Mucosa of stomach (tissue), 1 donor: ENCODE measurements around the gene OGG1.
A peak's percentile ranks its signal among the peaks of the same experiment; 100 is the strongest.

Experiments
- H3K27me3 ChIP-seq: one replicate; pipeline ENCODE4 v1.7.0; 2013; ENCODE audit warnings: mild to moderate bottlenecking, low read length; ENCODE audit not compliant: control insufficient read depth, insufficient read depth
- H3K36me3 ChIP-seq: one replicate; pipeline ENCODE4 v1.7.0; 2013; ENCODE audit warnings: low read length; ENCODE audit not compliant: control insufficient read depth, insufficient read depth
- H3K4me1 ChIP-seq: one replicate; pipeline ENCODE4 v1.7.0; 2013; ENCODE audit warnings: mild to moderate bottlenecking, low read length; ENCODE audit not compliant: control insufficient read depth, insufficient read depth
- H3K4me3 ChIP-seq: one replicate; pipeline ENCODE4 v1.7.0; 2013; ENCODE audit warnings: low read length
- H3K9ac ChIP-seq: one replicate; pipeline ENCODE4 v1.7.0; 2013; ENCODE audit warnings: mild to moderate bottlenecking, low read length, moderate library complexity
- H3K9me3 ChIP-seq: one replicate; pipeline ENCODE4 v1.7.0; 2013; ENCODE audit warnings: mild to moderate bottlenecking, low read length, moderate library complexity; ENCODE audit not compliant: control insufficient read depth
- donor health status: Pancreatic carcinoma.

Gene OGG1

DNA sequence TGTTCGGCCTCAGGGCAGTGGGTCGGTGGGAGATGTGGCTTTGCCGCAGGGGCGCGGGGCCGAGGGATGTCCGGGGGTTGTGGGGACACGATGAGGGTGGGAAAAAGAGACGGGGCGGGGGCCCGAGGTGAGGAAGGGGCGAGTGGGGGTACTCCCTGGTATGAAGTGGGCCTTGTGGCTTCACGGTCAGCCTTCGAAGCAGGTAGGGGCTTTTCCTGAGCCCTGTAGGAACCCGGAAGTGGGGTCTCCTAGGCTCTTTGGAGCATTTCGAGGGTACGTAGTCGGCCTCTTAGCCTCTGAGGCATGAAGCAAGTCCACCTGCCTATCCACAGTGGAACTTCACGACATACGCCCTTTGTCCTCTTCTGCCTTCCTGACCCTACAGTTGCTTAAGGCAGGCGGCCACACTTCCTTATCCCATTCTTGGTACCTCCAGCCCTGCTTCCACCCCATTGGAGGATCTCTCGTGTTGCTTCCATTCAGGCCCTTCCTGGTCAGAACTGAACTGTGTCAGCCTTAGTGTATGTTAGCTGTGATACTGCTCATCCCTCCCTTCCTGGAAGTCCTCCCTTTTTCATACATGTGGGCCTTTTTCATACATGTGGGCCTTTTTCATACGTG, 43.5 kb downstream of the OGG1 start:
- Histone ChIP-seq H3K9me3 (no peaks in the 10 kb centered on the region), H3K27me3 (no peaks in the 10 kb centered on the region), H3K9ac (peak overlapping the region; percentile 99), H3K4me1 (peaks cover 9% of the 10 kb centered on the region), H3K36me3 (peaks cover 11% of the 10 kb centered on the region), H3K4me3 (peak overlapping the region; percentile 44)

DNA sequence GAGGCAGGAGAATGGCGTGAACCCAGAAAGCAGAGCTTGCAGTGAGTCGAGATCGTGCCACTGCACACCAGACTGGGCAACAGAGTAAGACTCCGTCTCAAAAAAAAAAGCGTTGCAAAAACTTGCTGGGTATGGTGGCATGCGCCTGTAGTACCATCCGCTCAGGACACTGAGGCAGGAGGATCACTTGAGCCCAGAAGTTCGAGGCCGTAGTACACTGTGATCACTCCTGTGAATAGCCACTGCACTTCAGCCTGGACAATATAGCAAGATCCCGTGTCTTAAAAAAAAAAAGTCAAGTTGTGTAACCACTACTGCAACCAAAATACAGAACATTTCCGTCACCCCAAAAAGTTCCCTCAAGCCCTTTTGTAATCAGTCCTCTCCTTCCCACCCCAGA, 44.6 kb downstream of the OGG1 start:
- no peak overlapping the region for H3K4me3 ChIP-seq
- peaks cover 9% of the 10 kb centered on the region for H3K4me1 ChIP-seq

GRCh38 chr3:9795207-9795606, 45.5 kb downstream of the OGG1 start:
- Histone ChIP-seq H3K4me1 (peaks cover 9% of the 10 kb centered on the region), H3K9ac (no peak overlapping the region), H3K27me3 (no peaks in the 10 kb centered on the region), H3K4me3 (no peak overlapping the region), H3K9me3 (no peaks in the 10 kb centered on the region), H3K36me3 (peaks cover 17% of the 10 kb centered on the region)

More for the DNA sequence above, 44.6 kb downstream of the OGG1 start:
- no peaks in the 10 kb centered on the region for H3K9me3 ChIP-seq
- no peak overlapping the region for H3K9ac ChIP-seq
- no peaks in the 10 kb centered on the region for H3K27me3 ChIP-seq
- H3K36me3 ChIP-seq: peaks cover 11% of the 10 kb centered on the region

DNA sequence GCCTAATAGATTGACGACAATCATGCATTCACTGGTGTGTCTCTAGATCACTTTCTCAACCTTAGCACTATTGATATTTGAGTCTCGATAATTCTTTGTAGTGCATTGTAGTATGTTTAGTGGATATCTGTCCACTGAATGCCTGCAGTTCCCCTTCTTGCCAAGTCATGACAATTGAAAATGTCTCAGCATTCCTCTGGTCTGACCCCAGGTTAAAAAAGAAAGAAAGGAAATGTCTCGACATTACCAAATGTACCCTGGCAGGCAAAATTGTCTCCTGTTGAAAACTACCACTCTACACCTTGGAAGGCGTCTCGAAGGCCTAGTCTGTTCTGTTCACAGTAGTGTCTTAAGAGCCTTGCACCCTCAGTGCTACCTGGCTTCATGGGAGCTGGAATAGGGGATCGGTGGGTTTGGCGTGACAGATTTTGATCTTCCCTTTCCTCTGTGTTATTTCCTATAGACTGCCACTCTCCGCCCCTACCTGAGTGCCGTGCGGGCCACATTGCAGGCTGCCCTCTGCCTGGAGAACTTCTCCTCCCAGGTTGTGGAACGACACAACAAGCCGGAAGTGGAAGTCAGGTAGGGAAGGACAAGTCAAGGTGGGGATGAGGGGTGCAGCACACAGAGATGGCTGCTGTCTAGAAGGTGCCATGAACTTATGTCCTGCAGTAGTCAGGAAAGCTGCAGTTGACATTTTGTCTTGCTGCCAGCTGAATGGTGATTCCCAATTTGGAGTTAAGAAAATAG, 47.6 kb downstream of the OGG1 start:
- H3K4me3 ChIP-seq: no peak overlapping the region
- H3K9ac ChIP-seq: no peak overlapping the region
- H3K27me3 ChIP-seq: no peaks in the 10 kb centered on the region
- H3K9me3 ChIP-seq: no peaks in the 10 kb centered on the region
- peaks cover 18% of the 10 kb centered on the region for H3K36me3 ChIP-seq
- no peaks in the 10 kb centered on the region for H3K4me1 ChIP-seq

- Histone ChIP-seq H3K36me3 (peaks cover 18% of the 10 kb centered on the region), H3K4me1 (no peaks in the 10 kb centered on the region), H3K9ac (no peak overlapping the region), H3K27me3 (no peaks in the 10 kb centered on the region), H3K9me3 (no peaks in the 10 kb centered on the region), H3K4me3 (no peak overlapping the region)
These were observed 50.8 kb downstream of the OGG1 start for GRCh38 chr3:9800529-9800928.

DNA sequence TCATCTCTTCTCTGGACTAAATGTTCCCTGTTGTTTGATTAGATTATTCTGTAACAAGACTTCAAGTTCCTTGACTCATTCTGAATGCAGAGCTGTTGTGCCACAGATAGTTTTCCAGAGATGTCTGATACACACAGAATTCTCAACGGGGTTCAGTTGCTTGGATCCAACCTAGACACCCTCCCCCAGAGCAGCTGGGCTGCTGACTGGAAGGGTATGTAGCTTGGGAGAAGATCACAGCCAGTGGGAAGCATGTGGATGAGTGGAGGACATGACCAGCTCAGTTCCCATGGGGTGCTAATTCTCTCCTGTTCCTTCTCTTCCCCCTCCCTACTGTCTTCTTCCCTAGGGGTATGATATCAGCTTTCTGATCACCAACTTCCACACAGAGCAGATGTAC, 53.7 kb downstream of the OGG1 start:
- Histone ChIP-seq H3K4me3 (no peak overlapping the region), H3K36me3 (peaks cover 13% of the 10 kb centered on the region), H3K9me3 (no peaks in the 10 kb centered on the region), H3K9ac (no peak overlapping the region), H3K4me1 (peaks cover 3% of the 10 kb centered on the region), H3K27me3 (no peaks in the 10 kb centered on the region)

- peaks cover 3% of the 10 kb centered on the region for H3K36me3 ChIP-seq
- H3K4me1 ChIP-seq: peaks cover 15% of the 10 kb centered on the region
- no peaks in the 10 kb centered on the region for H3K27me3 ChIP-seq
- H3K9ac ChIP-seq: no peak overlapping the region
- H3K4me3 ChIP-seq: no peak overlapping the region
- no peaks in the 10 kb centered on the region for H3K9me3 ChIP-seq
These were observed 55.2 kb downstream of the OGG1 start for GRCh38 chr3:9804996-9805395.

- Histone ChIP-seq H3K36me3 (no peaks in the 10 kb centered on the region), H3K4me3 (no peak overlapping the region), H3K9me3 (no peaks in the 10 kb centered on the region), H3K9ac (no peak overlapping the region), H3K27me3 (no peaks in the 10 kb centered on the region), H3K4me1 (peaks cover 22% of the 10 kb centered on the region)
These were observed 56.4 kb downstream of the OGG1 start for GRCh38 chr3:9806137-9806536.
